ENCODE measurements around the gene NELFA. TPM values are rescaled to one million over a fixed set of nuclear protein-coding genes. Genes with fewer than 3 reads are reported as not detected.

NELFA gene
- total and polyA plus RNA-seq, 11 donors: 8.1 to 14.9 (median 10.4) TPM

GRCh38 chr4:1983053-1983845, 25.5 kb downstream of the NELFA start:
- Histone ChIP-seq H3K36me3 (peaks cover 0 to 100% (median 98%) of the 10 kb centered on the region in 9 donors), H3K9me3 (no peaks in the 10 kb centered on the region), H3K27me3 (no peaks in the 10 kb centered on the region), H3K4me1 (peaks cover 0 to 14% (median 7%) of the 10 kb centered on the region in 12 donors), H3K27ac (no peak overlapping the region), H3K4me3 (no peak overlapping the region)
- ATAC-seq (peak in 2 of 4 donors; percentile 5), DNase-seq (no peak)
- no peak for TF ChIP-seq POLR2A (IDR thresholded peaks at IDR 0.05)
- intact Hi-C loops (cut with DNase I): no loop called here
- 90 to 93% (median 91%) methylated on average over 23 to 34 of the region's 34 CpGs for WGBS, 4 donors

- ATAC-seq (no peak), DNase-seq (no peak)
- intact Hi-C loops (cut with DNase I): no loop called here
- Histone ChIP-seq H3K4me1 (peaks cover 0 to 14% (median 7%) of the 10 kb centered on the region in 12 donors), H3K27ac (peak overlapping the region in 1 of 12 donors; percentile 43), H3K9me3 (no peaks in the 10 kb centered on the region), H3K36me3 (peaks cover 0 to 100% (median 96%) of the 10 kb centered on the region in 9 donors), H3K27me3 (no peaks in the 10 kb centered on the region), H3K4me3 (no peak overlapping the region)
- WGBS, 4 donors: 85 to 92% (median 89%) methylated on average over 15 to 16 of the region's 16 CpGs
- TF ChIP-seq POLR2A (IDR thresholded peaks at IDR 0.05) (no peak), CTCF (IDR thresholded peaks at IDR 0.05) (no peak)
Observed at GRCh38 chr4:1982124-1983052, 26.4 kb downstream of the NELFA start.

- WGBS, 4 donors: 81 to 83% (median 82%) methylated on average over 22 of the region's 22 CpGs
- ATAC-seq: no peak
Observed at GRCh38 chr4:1981251-1982058, 27.3 kb downstream of the NELFA start.

More at GRCh38 chr4:1981251-1982058, 27.3 kb downstream of the NELFA start:
- Histone ChIP-seq H3K27me3 (no peaks in the 10 kb centered on the region), H3K4me1 (peaks cover 0 to 14% (median 7%) of the 10 kb centered on the region in 12 donors), H3K9me3 (no peaks in the 10 kb centered on the region), H3K27ac (peak overlapping the region in 1 of 12 donors; percentile 28), H3K4me3 (no peak overlapping the region), H3K36me3 (peaks cover 0 to 100% (median 96%) of the 10 kb centered on the region in 9 donors)
- DNase-seq: no peak
- intact Hi-C loops (cut with DNase I): no loop called here
- TF ChIP-seq POLR2A (IDR thresholded peaks at IDR 0.05): no peak
- no peak for TF ChIP-seq CTCF (IDR thresholded peaks at IDR 0.05)

All from heart left ventricle (tissue), 16 donors.